ENCODE measurements around the gene RNF151.

The RNF151 gene

DNA sequence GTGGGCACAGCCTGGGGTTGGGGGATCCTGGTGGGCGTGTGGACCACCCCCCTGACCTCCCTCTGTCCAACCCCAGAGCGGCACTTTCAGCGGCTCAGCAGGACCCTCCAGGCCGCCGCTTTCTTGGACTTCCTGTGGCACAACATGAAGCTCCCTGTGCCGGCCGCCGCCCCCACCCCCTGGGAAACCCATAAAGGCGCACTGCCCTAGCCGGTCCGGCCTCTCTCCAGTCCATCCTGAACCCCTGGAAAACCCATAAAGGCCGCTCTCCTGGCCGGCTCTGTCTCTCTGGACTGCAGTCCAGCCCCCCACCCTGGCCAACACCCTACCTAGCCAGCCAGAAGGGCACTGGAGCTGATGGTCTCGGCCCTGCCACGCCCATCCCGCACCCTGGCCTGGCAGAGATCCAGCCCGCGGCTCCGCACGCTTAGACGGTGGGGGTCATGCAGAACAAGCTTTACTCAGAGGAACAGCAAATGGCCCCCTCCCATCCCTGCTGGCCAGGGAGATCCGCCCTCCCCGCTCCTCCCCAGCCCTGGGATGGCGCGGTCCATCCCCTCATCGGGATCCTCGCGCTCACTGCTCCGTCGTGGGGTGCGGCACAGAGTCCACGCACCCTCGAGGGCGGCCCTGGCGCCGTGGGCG lies 11.9 kb downstream of the RNF151 start:
- DNase-seq: no peak

GRCh38 chr16:1979271-1980029 lies 12.8 kb downstream of the RNF151 start:
- no peak for DNase-seq

- no peak for DNase-seq
Observed at GRCh38 chr16:1980030-1980769, 13.5 kb downstream of the RNF151 start.

GRCh38 chr16:1980770-1981087 lies 14.1 kb downstream of the RNF151 start:
- DNase-seq: no peak

- no peak for DNase-seq
Observed at GRCh38 chr16:1981398-1981836, 14.8 kb downstream of the RNF151 start, which contains the start of gene NOXO1. NOXO1 (minus strand) TSS chr16:1981469; CDS start chr16:1981179, 290 bp downstream.

GRCh38 chr16:1982013-1982433 lies 15.4 kb downstream of the RNF151 start:
- no peak for DNase-seq

- no peak for DNase-seq
Observed at GRCh38 chr16:1982991-1983543, 16.4 kb downstream of the RNF151 start.

GRCh38 chr16:1983544-1984346 lies 17.1 kb downstream of the RNF151 start, which contains the start of gene GFER:
GFER (plus strand) TSS chr16:1984193; CDS start chr16:1984219, 26 bp downstream.
- peak in 4 of 5 donors; percentile 38 to 80 (median 51) for DNase-seq

DNA sequence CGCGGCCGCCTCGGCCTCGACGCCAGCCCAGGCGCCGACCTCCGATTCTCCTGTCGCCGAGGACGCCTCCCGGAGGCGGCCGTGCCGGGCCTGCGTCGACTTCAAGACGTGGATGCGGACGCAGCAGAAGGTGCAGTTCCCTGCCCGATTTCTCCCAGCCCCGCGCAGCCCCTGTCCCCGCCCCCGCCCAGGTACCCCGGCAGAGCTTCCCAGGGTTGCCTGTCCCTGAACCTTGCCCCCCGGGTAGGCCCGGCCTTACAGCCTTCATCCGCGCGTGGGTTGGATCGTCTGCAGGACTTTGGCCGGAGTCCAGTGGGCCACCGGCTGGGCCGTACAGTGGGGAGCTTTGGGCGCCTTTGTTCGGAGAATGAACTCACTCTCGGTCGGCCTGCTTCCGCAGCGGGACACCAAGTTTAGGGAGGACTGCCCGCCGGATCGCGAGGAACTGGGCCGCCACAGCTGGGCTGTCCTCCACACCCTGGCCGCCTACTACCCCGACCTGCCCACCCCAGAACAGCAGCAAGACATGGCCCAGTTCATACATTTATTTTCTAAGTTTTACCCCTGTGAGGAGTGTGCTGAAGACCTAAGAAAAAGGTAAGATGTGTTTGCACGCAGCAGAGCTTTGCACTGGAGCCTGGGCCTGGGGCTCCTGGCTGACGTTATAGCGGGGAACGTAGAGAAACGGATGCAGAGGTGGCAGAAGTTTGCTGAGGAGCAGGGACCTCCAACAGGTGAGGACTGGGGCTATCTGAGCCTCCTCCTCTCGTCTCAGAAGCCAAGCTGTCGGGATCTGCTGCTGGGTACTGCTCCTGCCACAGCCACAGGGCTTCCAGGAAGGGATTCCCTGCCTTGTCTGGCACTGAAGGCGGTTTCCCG lies 17.9 kb downstream of the RNF151 start:
- peak in 1 of 5 donors; percentile 27 for DNase-seq

DNA sequence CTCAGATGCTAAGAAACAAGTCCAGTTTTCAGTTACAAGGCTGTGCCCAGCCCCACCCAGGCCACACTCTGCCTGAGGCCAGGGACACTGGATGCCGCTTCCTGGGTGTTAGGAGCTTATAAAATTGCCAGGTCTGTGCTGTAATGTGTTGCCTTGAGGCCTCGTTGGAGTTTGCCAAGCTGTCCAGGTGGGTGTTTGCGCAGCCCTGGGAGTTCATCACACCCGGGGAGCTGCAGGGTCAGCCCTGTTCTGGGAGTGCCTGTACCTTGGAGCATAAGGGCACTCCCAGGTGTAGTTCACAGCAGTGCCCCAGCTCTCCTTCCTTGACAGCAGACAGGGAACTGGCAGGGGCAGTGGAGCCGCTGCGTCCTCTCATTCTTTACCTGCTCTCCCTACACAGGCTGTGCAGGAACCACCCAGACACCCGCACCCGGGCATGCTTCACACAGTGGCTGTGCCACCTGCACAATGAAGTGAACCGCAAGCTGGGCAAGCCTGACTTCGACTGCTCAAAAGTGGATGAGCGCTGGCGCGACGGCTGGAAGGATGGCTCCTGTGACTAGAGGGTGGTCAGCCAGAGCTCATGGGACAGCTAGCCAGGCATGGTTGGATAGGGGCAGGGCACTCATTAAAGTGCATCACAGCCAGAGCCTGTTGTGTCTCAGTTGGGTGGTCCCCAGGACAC lies 19.0 kb downstream of the RNF151 start:
- DNase-seq: no peak

DNA sequence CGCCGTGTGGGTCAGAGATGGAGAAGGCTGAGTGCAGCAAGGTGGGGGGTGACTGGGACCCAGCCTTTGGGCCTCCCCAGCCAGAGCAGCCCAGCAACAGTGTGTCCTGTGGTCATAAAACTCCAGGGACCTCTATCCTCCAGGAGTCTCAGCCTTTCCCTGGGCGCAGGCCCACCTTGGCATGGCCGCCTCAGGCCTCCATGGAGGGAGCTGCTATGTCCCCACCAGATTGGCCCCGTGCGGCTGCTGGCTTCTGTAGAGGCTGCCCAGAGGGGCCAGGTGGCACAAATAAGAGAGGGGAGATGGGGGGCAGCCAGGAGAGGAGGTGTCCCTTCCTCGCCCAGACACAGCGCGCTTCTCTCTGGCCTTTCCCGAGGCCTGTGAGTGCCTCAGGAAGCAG lies 20.5 kb downstream of the RNF151 start:
- DNase-seq: no peak

DNA sequence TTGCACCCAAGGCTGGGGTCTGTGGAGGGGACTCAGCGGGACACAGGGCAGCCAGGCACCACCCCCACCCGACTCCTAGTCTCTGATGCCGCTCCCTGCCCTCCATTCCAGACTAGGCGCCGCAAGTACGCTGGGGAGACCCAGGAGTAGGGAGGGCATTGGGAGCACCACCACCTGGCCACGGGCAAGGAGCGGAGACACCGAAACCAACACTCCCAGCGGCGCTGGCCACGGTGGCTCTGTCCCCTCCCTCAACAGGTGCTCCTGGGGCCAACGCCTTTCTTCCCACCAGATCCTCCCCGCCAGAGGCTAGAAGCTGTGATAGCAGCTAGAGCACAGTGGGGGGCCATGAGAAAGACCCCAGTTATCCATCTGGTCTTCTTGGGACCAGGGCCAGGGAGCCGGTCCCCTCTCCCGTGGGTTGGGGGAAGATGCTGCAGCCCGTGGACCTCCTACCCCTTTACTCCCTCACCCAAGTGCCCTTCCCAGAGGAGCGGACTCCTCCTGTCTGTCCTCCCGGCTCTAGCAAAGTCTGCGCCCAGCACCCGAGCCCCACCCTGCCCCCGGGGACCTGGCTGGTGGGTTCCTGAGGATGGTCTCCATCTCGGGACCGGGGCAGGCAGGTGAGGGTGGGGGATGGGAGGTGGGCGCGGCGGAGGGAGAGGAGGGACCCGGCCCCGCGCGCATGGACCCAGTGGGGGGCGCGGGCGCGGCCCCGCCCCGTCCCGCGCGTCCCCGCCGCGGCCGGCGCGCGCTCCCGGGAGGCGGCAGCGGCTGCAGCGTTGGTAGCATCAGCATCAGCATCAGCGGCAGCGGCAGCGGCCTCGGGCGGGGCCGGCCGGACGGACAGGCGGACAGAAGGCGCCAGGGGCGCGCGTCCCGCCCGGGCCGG lies 22.8 kb downstream of the RNF151 start, which contains the start of gene SYNGR3:
TSS of gene SYNGR3 (plus strand) at position 762 of the 892 bp plus-strand sequence. CDS start 133 bp downstream, outside the sequence.
- DNase-seq: no peak

DNA sequence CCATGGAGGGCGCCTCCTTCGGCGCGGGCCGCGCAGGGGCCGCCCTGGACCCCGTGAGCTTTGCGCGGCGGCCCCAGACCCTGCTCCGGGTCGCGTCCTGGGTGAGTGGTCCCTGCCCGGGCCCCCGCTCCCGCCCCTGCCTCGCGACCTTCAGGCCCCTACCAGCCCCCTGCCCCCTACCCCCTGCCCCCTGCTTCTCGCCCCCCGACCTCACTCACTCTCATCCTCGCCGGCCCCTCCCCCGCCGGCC lies 23.4 kb downstream of the RNF151 start:
- no peak for DNase-seq

- peak in 1 of 5 donors; percentile 50 for DNase-seq
Observed at GRCh38 chr16:1990351-1991134, 23.9 kb downstream of the RNF151 start.

GRCh38 chr16:1991135-1991551 lies 24.5 kb downstream of the RNF151 start:
- DNase-seq: peak in 4 of 5 donors; percentile 39 to 66 (median 50)

DNA sequence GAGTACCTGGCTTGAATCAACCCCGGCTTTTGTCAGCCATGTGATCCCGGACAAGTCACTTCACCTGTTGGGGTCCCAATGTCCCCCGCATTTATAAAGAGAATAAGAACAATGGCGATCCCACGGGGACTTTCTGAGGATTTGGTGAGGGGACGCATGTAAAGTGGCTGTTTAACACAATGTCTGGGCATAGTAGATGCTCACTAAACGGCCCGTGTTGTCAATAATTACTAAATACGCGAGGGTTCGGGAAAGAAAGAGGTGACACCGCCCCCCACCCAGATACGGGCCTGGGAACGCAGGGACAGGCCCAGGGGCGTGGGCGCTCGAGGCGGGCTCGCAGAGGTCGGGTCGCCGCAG lies 24.9 kb downstream of the RNF151 start:
- DNase-seq: no peak

DNA sequence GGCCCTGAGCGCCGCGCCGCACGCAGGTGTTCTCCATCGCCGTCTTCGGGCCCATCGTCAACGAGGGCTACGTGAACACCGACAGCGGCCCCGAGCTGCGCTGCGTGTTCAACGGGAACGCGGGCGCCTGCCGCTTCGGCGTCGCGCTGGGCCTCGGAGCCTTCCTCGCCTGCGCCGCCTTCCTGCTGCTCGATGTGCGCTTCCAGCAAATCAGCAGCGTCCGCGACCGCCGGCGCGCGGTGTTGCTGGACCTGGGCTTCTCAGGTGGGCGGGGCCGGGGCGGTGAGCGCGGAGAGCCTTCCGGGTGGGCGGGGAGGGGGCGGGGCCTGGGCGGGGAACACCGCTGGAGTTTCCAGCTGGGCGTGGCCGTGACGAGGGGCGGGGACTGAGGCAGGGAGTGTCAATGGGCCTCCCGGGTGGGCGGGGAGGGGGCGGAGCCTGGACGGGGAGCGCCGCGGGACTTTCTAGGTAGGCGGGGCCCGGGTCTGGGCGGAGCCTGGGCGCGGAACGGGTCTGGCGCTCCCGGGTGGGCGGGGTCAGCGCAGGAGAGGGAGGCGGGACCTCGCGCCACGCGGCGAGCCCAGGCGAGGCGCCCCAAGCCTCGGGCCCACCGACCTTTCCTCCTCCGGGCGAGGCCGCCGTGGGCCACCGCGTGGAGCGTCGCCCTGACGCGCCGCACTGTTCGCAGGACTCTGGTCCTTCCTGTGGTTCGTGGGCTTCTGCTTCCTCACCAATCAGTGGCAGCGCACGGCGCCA lies 25.5 kb downstream of the RNF151 start:
- DNase-seq: peak; percentile 93 to 100 (median 98)

DNA sequence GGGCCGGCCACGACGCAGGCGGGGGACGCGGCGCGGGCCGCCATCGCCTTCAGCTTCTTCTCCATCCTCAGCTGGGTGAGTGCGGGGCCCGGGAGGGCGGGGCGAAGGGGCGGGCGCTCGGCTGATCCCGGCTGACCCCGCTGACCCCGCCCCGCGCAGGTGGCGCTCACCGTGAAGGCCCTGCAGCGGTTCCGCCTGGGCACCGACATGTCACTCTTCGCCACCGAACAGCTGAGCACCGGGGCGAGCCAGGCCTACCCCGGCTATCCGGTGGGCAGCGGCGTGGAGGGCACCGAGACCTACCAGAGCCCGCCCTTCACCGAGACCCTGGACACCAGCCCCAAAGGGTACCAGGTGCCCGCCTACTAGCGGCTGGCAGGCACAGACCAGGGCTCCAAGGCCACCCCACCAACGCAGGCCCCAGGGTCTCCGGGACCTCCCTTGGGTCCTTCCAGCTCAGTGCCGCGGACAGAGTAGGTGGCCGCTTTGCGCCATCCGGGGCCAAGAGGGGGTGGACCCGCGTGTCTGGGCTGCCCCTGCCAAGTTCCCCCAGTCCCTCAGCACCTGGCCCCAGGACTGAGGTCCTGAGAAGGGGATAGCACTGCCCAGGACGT lies 26.2 kb downstream of the RNF151 start:
- no peak for DNase-seq
